Choroid plexus epithelial cell (primary cell): ENCODE data around the gene MERTK.
"Not testable (repeated sequence)": the region's sequence is repeated elsewhere in the genome, so short reads cannot be mapped to it uniquely, and the experiment has no call there.

Source experiments
- DNase-seq: peaks from one replicate; pipeline ENCODE4 v3.0.0-alpha.2; 2010; ENCODE audit warnings: low read depth
- H3K4me3 ChIP-seq: 2 replicates; pipeline ENCODE4 v1.5.1; 2011; ENCODE audit warnings: low read depth, mild to moderate bottlenecking, control low read depth, low read length, moderate library complexity
- CTCF ChIP-seq: conservative IDR thresholded peaks from 2 replicates; pipeline ENCODE4 v1.5.1; 2011; ENCODE audit warnings: low read depth, mild to moderate bottlenecking, control low read depth, inconsistent platforms, low read length, moderate library complexity

The MERTK gene

GRCh38 chr2:111958901-111959300 lies 60.5 kb downstream of the MERTK start:
- TF ChIP-seq CTCF: peak; percentile 27
- DNase-seq: no peak
- H3K4me3 ChIP-seq: no peak overlapping the region

- TF ChIP-seq CTCF: no peak
- H3K4me3 ChIP-seq: no peak overlapping the region
- peak; percentile 2 for DNase-seq
Observed at GRCh38 chr2:111961663-111962062, 63.3 kb downstream of the MERTK start.

- not testable (repeated sequence) for DNase-seq, H3K4me3 ChIP-seq
Observed at GRCh38 chr2:111963086-111963485, 64.7 kb downstream of the MERTK start.

- H3K4me3 ChIP-seq, DNase-seq: not testable (repeated sequence)
Observed at GRCh38 chr2:111963508-111963907, 65.1 kb downstream of the MERTK start.

- no peak for TF ChIP-seq CTCF
- DNase-seq: no peak
- H3K4me3 ChIP-seq: no peak overlapping the region
Observed at GRCh38 chr2:111965062-111965461, 66.7 kb downstream of the MERTK start.

- no peak for TF ChIP-seq CTCF
- DNase-seq: no peak
- H3K4me3 ChIP-seq: no peak overlapping the region
Observed at GRCh38 chr2:111966241-111966640, 67.8 kb downstream of the MERTK start.

- no peak for TF ChIP-seq CTCF
- no peak overlapping the region for H3K4me3 ChIP-seq
- DNase-seq: no peak
Observed at GRCh38 chr2:111967018-111967417, 68.6 kb downstream of the MERTK start.

- H3K4me3 ChIP-seq: no peak overlapping the region
- DNase-seq: no peak
- TF ChIP-seq CTCF: no peak
Observed at GRCh38 chr2:111970453-111970852, 72.0 kb downstream of the MERTK start.
